Lung (tissue), 12 donors: Measurements from ENCODE around the gene ATF2. TPM values are rescaled to one million over a fixed set of nuclear protein-coding genes. Genes with fewer than 3 reads are reported as not detected.

Source experiments
- ATAC-seq: fragments of 200-7000 bp; cut with Tn5 transposase; one replicate; pipeline ENCODE4 v1.9.1; 2020; ENCODE audit warnings: moderate number of reproducible peaks; ENCODE audit not compliant: insufficient read depth, low FRiP score
- DNase-seq, 3 donors: peaks; one replicate each; pipeline ENCODE4 v3.0.0-alpha.2; 2013 to 2017
- H3K27ac ChIP-seq, 2 donors: one replicate each; pipeline ENCODE4 v1.5.1; 2013; ENCODE audit warnings: mild to moderate bottlenecking in 2 of 2, moderate library complexity in 2 of 2, control low read depth in 1 of 2, inconsistent platforms in 1 of 2, low read depth in 1 of 2, low read length in 1 of 2
- H3K27me3 ChIP-seq, 3 donors: one replicate each; pipeline ENCODE4 v1.5.1; 2013; ENCODE audit warnings: low read length in 2 of 3; ENCODE audit not compliant: control insufficient read depth in 3 of 3, insufficient read depth in 3 of 3
- H3K36me3 ChIP-seq, 4 donors: one replicate each; pipeline ENCODE4 v1.5.1; 2013; ENCODE audit warnings: low read length in 4 of 4, mild to moderate bottlenecking in 1 of 4, moderate library complexity in 1 of 4; ENCODE audit not compliant: control insufficient read depth in 4 of 4, insufficient read depth in 4 of 4
- H3K4me1 ChIP-seq, 5 donors: one replicate each; pipeline ENCODE4 v1.5.1; 2013; ENCODE audit warnings: low read length in 5 of 5, mild to moderate bottlenecking in 2 of 5, moderate library complexity in 1 of 5; ENCODE audit not compliant: control insufficient read depth in 5 of 5, insufficient read depth in 5 of 5
- H3K4me3 ChIP-seq: one replicate; pipeline ENCODE4 v1.5.1; 2013; ENCODE audit warnings: mild to moderate bottlenecking, control low read depth, moderate library complexity
- H3K9ac ChIP-seq, 2 donors: one replicate each; pipeline ENCODE4 v1.5.1; 2013; ENCODE audit warnings: low read length in 2 of 2, control low read depth in 1 of 2; ENCODE audit not compliant: insufficient read depth in 1 of 2
- H3K9me3 ChIP-seq, 4 donors: one replicate each; pipeline ENCODE4 v1.5.1; 2013; ENCODE audit warnings: low read length in 3 of 4, mild to moderate bottlenecking in 1 of 4, moderate library complexity in 1 of 4; ENCODE audit not compliant: control insufficient read depth in 4 of 4, insufficient read depth in 3 of 4
- WGBS, 2 donors: extraction: QIAGEN DNeasy Blood & Tissue Kit; methylation state at CpG; one replicate each; pipeline ENCODE4 v1.1.7; 2013; 5-methylcytosine and 5-hydroxymethylcytosine counted together
- polyA plus RNA-seq, 2 donors: library from polyadenylated mRNA; stranded (reverse); fragments of 200-250 nt; gene quantifications; one replicate each; pipeline ENCODE4 v1.2.1, GENCODE V29; 2013
- total RNA-seq, 2 donors: library from RNA; depleted of rRNA in 1 of 2; stranded (reverse); fragments of >200 nt in 1 of 2; gene quantifications; one replicate each; pipeline ENCODE4 v1.2.1, GENCODE V29; 2014 to 2021
- TF ChIP-seq, protein P1 (sequence below): IDR thresholded peaks from 2 replicates; pipeline ENCODE4 v1.5.1; 2012; ENCODE audit warnings: mild to moderate bottlenecking; ENCODE audit errors: control extremely low read depth, extremely low read depth
- donor health status: control.
- donor health status: control.
- donor health status: Bipolar disorder and iron deficiency.
- donor health status: healthy.
- donor health status: DM: yes; HTN: yes; CAD: no.

The ATF2 gene
- total and polyA plus RNA-seq, 4 donors, result 16.3 to 92.7 (median 30.2) TPM

- ATAC-seq (no peak), DNase-seq (no peak)
- H3K4me3 ChIP-seq, result no peak overlapping the region
- 96% methylated on average over 3 of the region's 3 CpGs for WGBS, 2 donors
- H3K27ac ChIP-seq, result no peak overlapping the region
- H3K9me3 ChIP-seq, result no peaks in the 10 kb centered on the region
- peaks cover 3 to 17% (median 14%) of the 10 kb centered on the region in 4 donors for H3K36me3 ChIP-seq
- H3K27me3 ChIP-seq, result no peaks in the 10 kb centered on the region
- H3K4me1 ChIP-seq, result no peaks in the 10 kb centered on the region
- TF ChIP-seq, protein P1, sequence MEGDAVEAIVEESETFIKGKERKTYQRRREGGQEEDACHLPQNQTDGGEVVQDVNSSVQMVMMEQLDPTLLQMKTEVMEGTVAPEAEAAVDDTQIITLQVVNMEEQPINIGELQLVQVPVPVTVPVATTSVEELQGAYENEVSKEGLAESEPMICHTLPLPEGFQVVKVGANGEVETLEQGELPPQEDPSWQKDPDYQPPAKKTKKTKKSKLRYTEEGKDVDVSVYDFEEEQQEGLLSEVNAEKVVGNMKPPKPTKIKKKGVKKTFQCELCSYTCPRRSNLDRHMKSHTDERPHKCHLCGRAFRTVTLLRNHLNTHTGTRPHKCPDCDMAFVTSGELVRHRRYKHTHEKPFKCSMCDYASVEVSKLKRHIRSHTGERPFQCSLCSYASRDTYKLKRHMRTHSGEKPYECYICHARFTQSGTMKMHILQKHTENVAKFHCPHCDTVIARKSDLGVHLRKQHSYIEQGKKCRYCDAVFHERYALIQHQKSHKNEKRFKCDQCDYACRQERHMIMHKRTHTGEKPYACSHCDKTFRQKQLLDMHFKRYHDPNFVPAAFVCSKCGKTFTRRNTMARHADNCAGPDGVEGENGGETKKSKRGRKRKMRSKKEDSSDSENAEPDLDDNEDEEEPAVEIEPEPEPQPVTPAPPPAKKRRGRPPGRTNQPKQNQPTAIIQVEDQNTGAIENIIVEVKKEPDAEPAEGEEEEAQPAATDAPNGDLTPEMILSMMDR, result no peak
- no peak overlapping the region for H3K9ac ChIP-seq
Observed at GRCh38 chr2:175080479-175080878, 87.5 kb downstream of the ATF2 start.

DNA sequence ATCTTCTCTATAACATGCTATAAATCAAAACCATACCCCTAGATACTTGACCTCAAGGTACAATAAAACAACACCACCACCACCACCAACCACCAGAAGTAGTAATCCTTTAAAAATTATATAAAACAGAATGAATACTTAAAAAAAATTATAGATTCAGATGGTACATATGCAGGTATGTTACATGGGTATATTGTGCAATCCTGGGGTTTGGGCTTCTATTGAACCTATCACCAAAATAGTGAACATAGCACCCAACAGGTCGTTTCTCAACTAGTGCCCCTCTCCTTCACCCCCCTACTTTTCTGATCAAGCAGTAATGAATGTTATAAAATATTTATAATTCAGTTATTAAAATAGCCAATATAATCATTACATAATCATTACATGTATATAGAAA is 91.7 kb downstream of the ATF2 start:
- Histone ChIP-seq H3K27ac (no peak overlapping the region), H3K36me3 (peaks cover 5 to 25% (median 15%) of the 10 kb centered on the region in 4 donors), H3K4me1 (no peaks in the 10 kb centered on the region), H3K9me3 (no peaks in the 10 kb centered on the region), H3K4me3 (no peak overlapping the region), H3K9ac (no peak overlapping the region), H3K27me3 (no peaks in the 10 kb centered on the region)
- TF ChIP-seq, protein P1, result no peak
- 85 to 87% methylated on average over 1 of the region's 1 CpG for WGBS, 2 donors
- no peak for ATAC-seq
- DNase-seq, result no peak

GRCh38 chr2:175074478-175074877 is 93.5 kb downstream of the ATF2 start:
- Histone ChIP-seq H3K9me3 (no peaks in the 10 kb centered on the region), H3K9ac (no peak overlapping the region), H3K4me1 (no peaks in the 10 kb centered on the region), H3K36me3 (peaks cover 3 to 28% (median 13%) of the 10 kb centered on the region in 4 donors), H3K27ac (no peak overlapping the region), H3K27me3 (no peaks in the 10 kb centered on the region), H3K4me3 (no peak overlapping the region)
- TF ChIP-seq, protein P1, result no peak
- no peak for DNase-seq
- ATAC-seq, result no peak
- 91 to 92% methylated on average over 6 of the region's 6 CpGs for WGBS, 2 donors

- H3K27me3 ChIP-seq, result no peaks in the 10 kb centered on the region
- H3K27ac ChIP-seq, result no peak overlapping the region
- no peak overlapping the region for H3K9ac ChIP-seq
- peaks cover 0 to 2% (median 0%) of the 10 kb centered on the region in 5 donors for H3K4me1 ChIP-seq
- DNase-seq (no peak), ATAC-seq (no peak)
- no peaks in the 10 kb centered on the region for H3K9me3 ChIP-seq
- TF ChIP-seq, protein P1, result no peak
- H3K4me3 ChIP-seq, result no peak overlapping the region
- 97 to 98% methylated on average over 1 of the region's 1 CpG for WGBS, 2 donors
- H3K36me3 ChIP-seq, result peaks cover 4 to 18% (median 8%) of the 10 kb centered on the region in 4 donors
Observed at GRCh38 chr2:175068534-175068933, 99.5 kb downstream of the ATF2 start.
